Measurements from ENCODE around the gene PHRF1. TPM values are rescaled to one million over a fixed set of nuclear protein-coding genes. Genes with fewer than 3 reads are reported as not detected.

The PHRF1 gene
- total RNA-seq, 1 experiment from 2014 or later: 45.5 TPM

GRCh38 chr11:581752-582151 is 5.5 kb downstream of the PHRF1 start:
- H3K4me3 ChIP-seq (replicated peaks in 1 of 2; ENCODE audit: low read depth in 1 of 2, low read length in 2 of 2): no peak overlapping the region
- no peaks in the 10 kb centered on the region for H3K27me3 ChIP-seq (ENCODE audit: insufficient read depth, low read length)
- ChIA-PET RAD21 (ENCODE audit: low non-redundant PET in 1 of 2, low total read pairs in 2 of 2, uncharacterized antibody in 2 of 2, unreplicated experiment in 2 of 2) (no interaction called here), CTCF (no interaction called here), POLR2A (no interaction called here)
- BruUV-seq (replicated peaks): no TSS peak
- H3K9ac ChIP-seq (ENCODE audit: low read length): no peak overlapping the region
- no peak overlapping the region for H2AFZ ChIP-seq (ENCODE audit: low read depth, low read length, poor library complexity, severe bottlenecking)
- no peak overlapping the region for H3K27ac ChIP-seq (ENCODE audit: low read depth, low read length)
- intact Hi-C loops (cut with micrococcal nuclease): no loop called here
- TF ChIP-seq, protein P1, sequence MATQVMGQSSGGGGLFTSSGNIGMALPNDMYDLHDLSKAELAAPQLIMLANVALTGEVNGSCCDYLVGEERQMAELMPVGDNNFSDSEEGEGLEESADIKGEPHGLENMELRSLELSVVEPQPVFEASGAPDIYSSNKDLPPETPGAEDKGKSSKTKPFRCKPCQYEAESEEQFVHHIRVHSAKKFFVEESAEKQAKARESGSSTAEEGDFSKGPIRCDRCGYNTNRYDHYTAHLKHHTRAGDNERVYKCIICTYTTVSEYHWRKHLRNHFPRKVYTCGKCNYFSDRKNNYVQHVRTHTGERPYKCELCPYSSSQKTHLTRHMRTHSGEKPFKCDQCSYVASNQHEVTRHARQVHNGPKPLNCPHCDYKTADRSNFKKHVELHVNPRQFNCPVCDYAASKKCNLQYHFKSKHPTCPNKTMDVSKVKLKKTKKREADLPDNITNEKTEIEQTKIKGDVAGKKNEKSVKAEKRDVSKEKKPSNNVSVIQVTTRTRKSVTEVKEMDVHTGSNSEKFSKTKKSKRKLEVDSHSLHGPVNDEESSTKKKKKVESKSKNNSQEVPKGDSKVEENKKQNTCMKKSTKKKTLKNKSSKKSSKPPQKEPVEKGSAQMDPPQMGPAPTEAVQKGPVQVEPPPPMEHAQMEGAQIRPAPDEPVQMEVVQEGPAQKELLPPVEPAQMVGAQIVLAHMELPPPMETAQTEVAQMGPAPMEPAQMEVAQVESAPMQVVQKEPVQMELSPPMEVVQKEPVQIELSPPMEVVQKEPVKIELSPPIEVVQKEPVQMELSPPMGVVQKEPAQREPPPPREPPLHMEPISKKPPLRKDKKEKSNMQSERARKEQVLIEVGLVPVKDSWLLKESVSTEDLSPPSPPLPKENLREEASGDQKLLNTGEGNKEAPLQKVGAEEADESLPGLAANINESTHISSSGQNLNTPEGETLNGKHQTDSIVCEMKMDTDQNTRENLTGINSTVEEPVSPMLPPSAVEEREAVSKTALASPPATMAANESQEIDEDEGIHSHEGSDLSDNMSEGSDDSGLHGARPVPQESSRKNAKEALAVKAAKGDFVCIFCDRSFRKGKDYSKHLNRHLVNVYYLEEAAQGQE (IDR thresholded peaks at IDR 0.05; ENCODE audit: low read depth): no peak
- TF ChIP-seq EGR1 (IDR thresholded peaks at IDR 0.05; ENCODE audit: low read depth) (no peak), CEBPB (IDR thresholded peaks at IDR 0.05; ENCODE audit: low read depth) (no peak), EZH2 (IDR thresholded peaks at IDR 0.05) (no peak), ZFX (IDR thresholded peaks at IDR 0.05) (no peak), POLR2AphosphoS5 (IDR thresholded peaks at IDR 0.05; ENCODE audit: low read depth, low read length) (no peak), YY1 (IDR thresholded peaks at IDR 0.05; ENCODE audit: extremely low read depth, insufficient replicate concordance, low read depth, low read length) (no peak), POLR2A (IDR thresholded peaks at IDR 0.05; ENCODE audit: borderline replicate concordance, extremely low read depth, insufficient read depth, insufficient read length) (no peak), ZBTB33 (IDR thresholded peaks at IDR 0.05; ENCODE audit: extremely low read depth, insufficient replicate concordance, low read length) (no peak), ELF1 (IDR thresholded peaks at IDR 0.05; ENCODE audit: borderline replicate concordance, low read depth) (no peak), ATF3 (IDR thresholded peaks at IDR 0.05) (no peak), JUND (IDR thresholded peaks at IDR 0.05) (no peak), SP1 (IDR thresholded peaks at IDR 0.05; ENCODE audit: low read depth) (no peak), CBX3 (IDR thresholded peaks at IDR 0.05; ENCODE audit: low read depth) (no peak), SRF (IDR thresholded peaks at IDR 0.05; ENCODE audit: low read depth) (no peak)
- H4K20me1 ChIP-seq (ENCODE audit: insufficient read depth): no peaks in the 10 kb centered on the region; the same call in 1 of the 2 replicates
- no peak overlapping the region for H3K4me2 ChIP-seq (ENCODE audit: low read length)
- no peaks in the 10 kb centered on the region for H3K9me2 ChIP-seq (ENCODE audit: insufficient read depth)
- peaks cover 93% of the 10 kb centered on the region for H3K79me2 ChIP-seq (ENCODE audit: insufficient read depth, low read length)
- DNase-seq (ENCODE audit: low read depth, low spot score): no peak
- no peak for ATAC-seq
- H3K36me3 ChIP-seq (ENCODE audit: control insufficient read depth in 1 of 2, insufficient read depth in 2 of 2, low read length in 2 of 2): peaks cover 19 to 35% of the 10 kb centered on the region in 2 experiments; a peak in 3 of 4 replicates
- H3K9me3 ChIP-seq (ENCODE audit: control insufficient read depth in 1 of 2, insufficient read depth in 1 of 2, low read depth in 1 of 2, low read length in 2 of 2): no peaks in the 10 kb centered on the region
- H3K4me1 ChIP-seq (ENCODE audit: control insufficient read depth in 1 of 2, insufficient read depth in 2 of 2, low read length in 2 of 2): peaks cover 12 to 17% of the 10 kb centered on the region in 2 experiments

Measured in HCT116 (cell line).